IgD-negative memory B cell (primary cell): ENCODE results near the gene CAB39. TPM values are rescaled to one million over a fixed set of nuclear protein-coding genes. Genes with fewer than 3 reads are reported as not detected.

Experiments used
- H3K27ac Mint-ChIP-seq, 3 donors: one replicate each; pipeline ENCODE4 v1.8.0; 2020 to 2022; ENCODE audit warnings: mild to moderate bottlenecking in 3 of 3, mixed read lengths in 3 of 3, moderate library complexity in 1 of 3
- H3K27me3 Mint-ChIP-seq: one replicate; pipeline ENCODE4 v1.8.0; 2021; ENCODE audit warnings: mixed read lengths
- H3K36me3 Mint-ChIP-seq: one replicate; pipeline ENCODE4 v1.8.0; 2020; ENCODE audit warnings: mild to moderate bottlenecking, mixed read lengths
- H3K4me1 Mint-ChIP-seq, 3 donors: one replicate each; pipeline ENCODE4 v1.8.0; 2020 to 2022; ENCODE audit warnings: mixed read lengths in 3 of 3, mild to moderate bottlenecking in 1 of 3
- H3K4me3 Mint-ChIP-seq, 4 donors: one replicate each; pipeline ENCODE4 v1.8.0; 2020 to 2022; ENCODE audit warnings: mild to moderate bottlenecking in 4 of 4, mixed read lengths in 4 of 4, moderate library complexity in 3 of 4
- H3K9me3 Mint-ChIP-seq, 3 donors: one replicate each; pipeline ENCODE4 v1.8.0; 2020 to 2021; ENCODE audit warnings: mixed read lengths in 3 of 3, mild to moderate bottlenecking in 1 of 3
- polyA plus RNA-seq: library from polyadenylated mRNA; unstranded; fragments of 300-500 nt; fragmentation: Illumina TruSeq; gene quantifications from one replicate; pipeline ENCODE4 v1.2.3, GENCODE V29; 2021

CAB39 gene
- polyA plus RNA-seq, 1 donor from 2014 or later = 46.8 TPM

DNA sequence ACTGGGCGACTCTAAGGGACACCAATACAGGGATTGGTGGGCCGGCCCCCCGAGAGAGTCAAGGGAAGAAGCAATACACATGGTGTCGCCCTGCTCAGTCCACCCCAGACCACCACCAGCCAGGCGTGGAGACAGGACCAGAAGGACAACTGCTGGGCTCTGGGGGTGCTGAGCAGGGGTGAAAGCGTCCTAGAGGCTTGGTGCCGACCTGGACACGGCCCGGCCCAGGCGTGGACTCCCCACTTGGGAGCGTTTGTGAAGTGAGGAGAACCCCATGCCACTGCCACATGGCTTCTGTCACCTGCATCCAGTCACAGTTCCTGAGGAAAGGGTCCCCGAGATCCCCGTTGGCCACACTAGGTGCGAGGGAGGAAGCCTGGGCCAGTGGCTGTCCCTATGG lies 116.7 kb downstream of the CAB39 start:
- peaks cover 33% of the 10 kb centered on the region for H3K27me3 Mint-ChIP-seq
- no peak overlapping the region for H3K27ac Mint-ChIP-seq

DNA sequence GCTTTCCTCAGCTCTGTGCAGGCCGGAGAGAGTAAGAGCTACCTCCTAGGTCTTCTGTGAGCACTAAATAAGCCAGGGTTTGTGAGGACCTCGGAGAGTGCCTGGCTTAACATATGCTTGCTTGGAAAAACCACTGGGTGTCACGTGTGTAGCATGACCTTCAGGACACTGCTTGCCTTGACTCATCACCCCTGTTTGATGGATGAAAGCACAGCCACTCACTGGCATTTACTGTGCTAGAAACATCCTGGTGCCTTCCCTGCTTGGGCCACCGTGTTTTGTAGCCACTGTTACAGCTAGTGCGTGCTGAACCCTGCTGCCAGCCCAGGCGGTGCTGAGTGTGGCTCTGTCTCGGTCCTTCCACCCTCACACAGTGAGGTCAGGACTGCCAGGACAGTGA lies 117.3 kb downstream of the CAB39 start:
- no peak overlapping the region for H3K27ac Mint-ChIP-seq
- peaks cover 0 to 5% (median 2%) of the 10 kb centered on the region in 3 donors for H3K4me1 Mint-ChIP-seq
- H3K9me3 Mint-ChIP-seq = no peaks in the 10 kb centered on the region
- no peaks in the 10 kb centered on the region for H3K36me3 Mint-ChIP-seq
- peaks cover 31% of the 10 kb centered on the region for H3K27me3 Mint-ChIP-seq
- peak overlapping the region in 2 of 4 donors; percentile 50 to 60 for H3K4me3 Mint-ChIP-seq

More for the DNA sequence above, 116.7 kb downstream of the CAB39 start:
- H3K36me3 Mint-ChIP-seq = no peaks in the 10 kb centered on the region
- H3K4me3 Mint-ChIP-seq = peak overlapping the region in 2 of 4 donors; percentile 42 to 51
- H3K4me1 Mint-ChIP-seq = peaks cover 5 to 9% (median 6%) of the 10 kb centered on the region in 3 donors
- no peaks in the 10 kb centered on the region for H3K9me3 Mint-ChIP-seq

DNA sequence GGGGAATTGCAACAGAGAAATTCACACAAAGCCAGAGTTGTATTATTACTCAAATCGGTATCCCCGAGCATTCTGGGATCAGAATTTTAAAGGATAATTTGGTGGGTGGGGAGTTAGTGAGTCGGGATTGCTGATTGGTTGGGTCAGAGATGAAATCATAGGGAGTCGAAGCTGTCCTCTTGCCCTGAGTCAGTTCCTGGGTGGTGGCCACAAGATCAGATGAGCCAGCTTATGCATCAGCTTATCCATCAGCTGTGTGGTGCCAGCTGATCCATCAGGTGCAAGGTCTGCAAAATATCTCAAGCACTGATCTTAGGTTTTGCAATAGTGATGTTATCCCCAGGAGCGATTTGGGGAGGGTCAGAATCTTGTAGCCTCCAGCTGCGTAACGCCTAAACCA lies 117.8 kb downstream of the CAB39 start:
- H3K9me3 Mint-ChIP-seq = no peaks in the 10 kb centered on the region
- peaks cover 31% of the 10 kb centered on the region for H3K27me3 Mint-ChIP-seq
- H3K27ac Mint-ChIP-seq = no peak overlapping the region
- no peaks in the 10 kb centered on the region for H3K36me3 Mint-ChIP-seq
- H3K4me3 Mint-ChIP-seq = peak overlapping the region in 2 of 4 donors; percentile 39 to 50
- H3K4me1 Mint-ChIP-seq = peaks cover 0 to 5% (median 2%) of the 10 kb centered on the region in 3 donors

DNA sequence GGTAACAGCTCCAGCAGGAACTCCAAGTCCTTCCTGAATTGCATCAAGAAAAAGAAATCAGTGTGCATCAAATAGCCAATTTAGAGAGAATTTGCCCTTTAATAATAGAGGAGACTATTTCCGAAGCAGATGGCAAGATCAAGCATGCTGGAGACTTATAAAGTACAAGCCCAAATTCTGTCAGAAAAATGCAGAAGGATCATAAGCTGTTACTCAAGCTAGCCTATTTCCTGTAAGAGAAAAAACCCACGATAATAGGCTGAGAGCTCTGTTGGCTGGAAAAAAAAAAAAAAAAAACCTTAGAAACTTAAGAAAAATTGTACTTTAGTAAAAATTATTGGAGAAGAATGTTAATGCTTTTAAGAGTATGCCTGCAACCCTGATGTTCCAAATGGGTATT lies 127.7 kb downstream of the CAB39 start:
- Mint-ChIP-seq H3K4me3 (no peak overlapping the region), H3K27me3 (peaks cover 10% of the 10 kb centered on the region), H3K9me3 (peaks cover 3 to 8% (median 4%) of the 10 kb centered on the region in 3 donors), H3K27ac (no peak overlapping the region), H3K36me3 (peaks cover 3% of the 10 kb centered on the region), H3K4me1 (peaks cover 0 to 2% (median 0%) of the 10 kb centered on the region in 3 donors)

DNA sequence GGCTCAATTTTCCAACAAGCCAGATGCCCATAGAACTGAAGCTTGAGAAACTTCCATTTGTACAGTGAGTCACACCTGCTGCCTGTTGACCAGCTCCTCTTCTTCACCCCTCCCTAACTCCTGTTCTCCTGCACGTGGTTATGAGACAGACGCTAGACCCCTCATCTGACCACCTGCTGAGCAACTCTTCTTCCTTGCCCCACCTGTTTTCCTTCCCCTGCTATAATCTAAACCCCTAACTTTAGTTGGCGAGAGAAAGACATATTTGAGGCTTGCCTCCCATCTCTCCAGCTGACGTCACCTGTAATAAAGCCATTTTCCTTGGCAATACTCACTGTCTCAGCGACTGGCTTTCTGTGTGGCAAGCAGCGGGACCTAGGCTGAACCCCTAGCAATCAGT lies 129.8 kb downstream of the CAB39 start:
- Mint-ChIP-seq H3K36me3 (peaks cover 5% of the 10 kb centered on the region), H3K4me3 (no peak overlapping the region), H3K27me3 (peaks cover 10% of the 10 kb centered on the region), H3K9me3 (peaks cover 3 to 8% (median 4%) of the 10 kb centered on the region in 3 donors), H3K4me1 (no peaks in the 10 kb centered on the region), H3K27ac (no peak overlapping the region)

DNA sequence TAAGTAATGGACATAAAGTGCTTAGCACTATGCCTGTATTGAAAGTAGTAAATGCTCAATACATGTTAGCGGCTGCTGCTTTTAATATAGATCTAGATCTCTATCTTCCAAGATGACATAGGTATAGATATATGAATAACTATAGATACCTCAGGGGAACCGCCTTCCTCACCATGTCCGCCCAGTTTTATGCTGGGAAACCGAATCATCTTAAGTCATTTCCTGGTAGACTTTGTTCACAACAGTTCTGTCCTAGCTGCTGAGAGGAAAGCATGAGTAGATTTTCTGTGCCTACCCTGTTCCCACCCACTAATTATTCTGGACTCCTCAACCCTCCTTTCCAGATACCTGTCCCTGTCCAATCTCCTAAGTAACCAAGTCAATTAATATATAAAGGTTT lies 130.5 kb downstream of the CAB39 start:
- Mint-ChIP-seq H3K4me3 (no peak overlapping the region), H3K9me3 (peaks cover 3 to 8% (median 4%) of the 10 kb centered on the region in 3 donors), H3K4me1 (peaks cover 0 to 2% (median 2%) of the 10 kb centered on the region in 3 donors), H3K36me3 (peaks cover 5% of the 10 kb centered on the region), H3K27me3 (peaks cover 12% of the 10 kb centered on the region), H3K27ac (no peak overlapping the region)

DNA sequence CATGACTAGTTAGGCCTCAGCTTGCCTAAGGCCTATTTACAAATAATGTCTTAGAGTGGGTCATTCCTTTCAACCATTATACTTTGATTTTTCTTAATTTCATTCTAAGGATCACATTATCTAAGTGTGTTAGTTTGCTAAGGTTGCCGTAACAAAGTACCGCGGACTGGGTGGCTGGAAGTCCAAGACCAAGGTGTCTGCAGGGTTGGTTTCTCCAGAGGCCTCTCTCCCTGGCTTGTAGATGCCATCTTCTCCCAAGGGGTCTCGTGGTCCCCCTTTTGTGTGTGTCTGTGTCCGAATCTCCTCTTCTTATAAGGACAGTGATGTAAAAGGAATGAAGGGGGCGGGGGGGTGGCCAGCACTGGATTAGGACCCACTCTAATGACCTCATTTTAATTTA lies 133.7 kb downstream of the CAB39 start:
- Mint-ChIP-seq H3K4me1 (peaks cover 2 to 5% (median 4%) of the 10 kb centered on the region in 3 donors), H3K9me3 (peaks cover 0 to 1% (median 0%) of the 10 kb centered on the region in 3 donors), H3K36me3 (peaks cover 2% of the 10 kb centered on the region), H3K27ac (no peak overlapping the region), H3K27me3 (peaks cover 16% of the 10 kb centered on the region), H3K4me3 (no peak overlapping the region)

DNA sequence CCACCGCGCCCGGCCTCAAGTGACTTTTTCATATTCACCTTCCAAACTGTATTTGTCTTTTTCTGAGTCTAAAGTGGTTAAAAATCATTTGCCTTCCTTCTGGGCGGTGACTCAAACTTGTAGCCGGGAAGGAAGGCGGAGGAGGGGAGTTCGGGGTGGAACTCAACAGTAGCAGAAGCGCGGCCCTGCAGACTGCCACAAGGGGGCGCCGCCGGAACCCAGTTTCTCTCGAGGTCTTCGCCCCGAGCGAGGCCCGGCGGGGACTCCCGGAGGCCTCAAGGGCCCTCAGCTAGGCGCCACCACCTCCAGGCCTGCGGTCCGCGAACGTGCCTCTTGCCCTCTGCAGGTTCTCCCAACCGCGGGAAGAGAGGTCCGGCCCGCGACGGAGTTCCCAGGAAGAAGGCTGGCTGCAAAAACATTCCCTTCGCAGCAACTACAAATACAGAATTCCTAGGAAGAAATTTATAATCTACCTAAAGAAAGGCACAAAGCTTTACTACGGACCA lies 135.3 kb downstream of the CAB39 start:
- H3K9me3 Mint-ChIP-seq = peaks cover 0 to 1% (median 0%) of the 10 kb centered on the region in 3 donors
- peaks cover 2 to 5% (median 4%) of the 10 kb centered on the region in 3 donors for H3K4me1 Mint-ChIP-seq
- H3K27ac Mint-ChIP-seq = no peak overlapping the region
- H3K27me3 Mint-ChIP-seq = peaks cover 12% of the 10 kb centered on the region
- peaks cover 2% of the 10 kb centered on the region for H3K36me3 Mint-ChIP-seq
- H3K4me3 Mint-ChIP-seq = peak overlapping the region in 1 of 4 donors; percentile 11

DNA sequence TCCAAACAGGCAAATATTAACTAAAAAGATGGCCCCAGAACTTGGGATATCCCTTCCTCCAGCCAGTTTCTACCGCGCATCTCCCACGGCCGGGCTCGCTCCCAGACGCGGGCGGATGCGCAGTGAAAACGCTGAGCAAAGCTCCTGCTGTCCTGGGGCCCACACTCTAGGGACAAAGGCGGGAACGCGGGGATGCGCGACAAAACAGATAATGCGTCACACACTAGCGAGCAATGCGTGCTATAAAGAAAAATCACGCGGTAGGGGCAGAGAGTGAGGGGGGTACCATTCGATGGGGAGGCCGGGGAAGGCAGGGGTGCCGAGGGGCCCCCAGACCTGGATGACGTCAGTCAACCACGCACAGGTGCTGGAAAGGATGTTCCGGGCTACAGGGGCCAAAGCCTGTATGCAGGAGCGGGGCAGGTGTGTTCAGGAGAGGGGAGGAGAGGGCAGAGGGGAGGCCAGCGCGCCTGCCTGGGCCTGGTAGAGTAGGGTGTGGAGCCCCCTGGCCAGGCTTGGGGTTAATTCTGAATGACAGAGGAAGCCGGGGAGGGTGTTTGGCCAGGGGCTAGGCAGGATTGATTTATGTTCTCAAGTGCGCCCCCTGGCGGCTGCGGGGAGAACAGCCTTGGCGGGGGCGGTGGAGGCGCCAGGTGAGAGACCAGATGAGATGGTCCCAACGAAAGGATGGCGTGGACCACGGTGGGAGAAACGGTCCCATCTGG lies 137.2 kb downstream of the CAB39 start:
- peak overlapping the region in 1 of 3 donors; percentile 60 for H3K27ac Mint-ChIP-seq

DNA sequence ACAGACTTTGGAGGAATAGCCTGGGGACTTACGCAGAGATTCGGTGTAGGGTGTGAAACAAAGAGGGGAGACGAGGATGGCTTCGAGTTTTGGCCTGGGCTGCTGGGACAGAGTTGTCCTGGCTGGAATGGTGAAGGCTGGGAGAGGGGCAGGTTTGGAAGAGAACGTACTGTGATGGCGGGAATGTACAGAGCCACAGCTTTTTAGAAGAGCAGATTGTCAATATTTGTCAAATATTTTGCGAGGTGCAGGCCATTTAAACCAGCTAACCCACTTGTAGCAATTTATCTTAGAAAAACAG lies 137.7 kb downstream of the CAB39 start:
- Mint-ChIP-seq H3K27me3 (peaks cover 14% of the 10 kb centered on the region), H3K4me3 (no peak overlapping the region), H3K36me3 (peaks cover 2% of the 10 kb centered on the region), H3K27ac (peak overlapping the region in 1 of 3 donors; percentile 2), H3K9me3 (peaks cover 0 to 1% (median 0%) of the 10 kb centered on the region in 3 donors), H3K4me1 (peaks cover 2 to 5% (median 4%) of the 10 kb centered on the region in 3 donors)

More for the DNA sequence above, 137.2 kb downstream of the CAB39 start:
- peaks cover 2 to 5% (median 4%) of the 10 kb centered on the region in 3 donors for H3K4me1 Mint-ChIP-seq
- H3K4me3 Mint-ChIP-seq = no peak overlapping the region
- peaks cover 2% of the 10 kb centered on the region for H3K36me3 Mint-ChIP-seq
- H3K9me3 Mint-ChIP-seq = peaks cover 0 to 1% (median 0%) of the 10 kb centered on the region in 3 donors
- H3K27me3 Mint-ChIP-seq = peaks cover 14% of the 10 kb centered on the region

DNA sequence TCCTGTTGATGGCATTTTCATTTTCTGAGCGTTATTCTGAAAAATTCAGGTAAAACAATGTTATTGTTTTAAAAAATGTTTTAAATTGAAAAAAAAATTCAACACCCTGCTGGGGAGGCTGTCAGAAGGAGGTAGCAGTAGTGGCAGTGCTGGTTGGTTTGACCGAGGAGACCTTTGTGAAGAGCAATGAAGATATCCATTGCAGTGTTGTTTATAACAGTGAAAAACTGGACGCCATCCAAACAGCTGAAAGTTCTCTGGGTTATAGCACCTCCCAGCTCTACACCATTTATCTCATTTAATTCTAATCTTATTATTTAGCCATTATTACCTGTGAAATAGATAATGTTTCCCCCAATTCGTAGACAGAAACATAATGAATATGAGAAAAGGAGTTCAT lies 139.5 kb downstream of the CAB39 start:
- no peaks in the 10 kb centered on the region for H3K36me3 Mint-ChIP-seq
- peaks cover 2 to 5% (median 4%) of the 10 kb centered on the region in 3 donors for H3K4me1 Mint-ChIP-seq
- no peak overlapping the region for H3K27ac Mint-ChIP-seq
- H3K4me3 Mint-ChIP-seq = no peak overlapping the region
- peaks cover 0 to 1% (median 0%) of the 10 kb centered on the region in 3 donors for H3K9me3 Mint-ChIP-seq
- peaks cover 25% of the 10 kb centered on the region for H3K27me3 Mint-ChIP-seq

DNA sequence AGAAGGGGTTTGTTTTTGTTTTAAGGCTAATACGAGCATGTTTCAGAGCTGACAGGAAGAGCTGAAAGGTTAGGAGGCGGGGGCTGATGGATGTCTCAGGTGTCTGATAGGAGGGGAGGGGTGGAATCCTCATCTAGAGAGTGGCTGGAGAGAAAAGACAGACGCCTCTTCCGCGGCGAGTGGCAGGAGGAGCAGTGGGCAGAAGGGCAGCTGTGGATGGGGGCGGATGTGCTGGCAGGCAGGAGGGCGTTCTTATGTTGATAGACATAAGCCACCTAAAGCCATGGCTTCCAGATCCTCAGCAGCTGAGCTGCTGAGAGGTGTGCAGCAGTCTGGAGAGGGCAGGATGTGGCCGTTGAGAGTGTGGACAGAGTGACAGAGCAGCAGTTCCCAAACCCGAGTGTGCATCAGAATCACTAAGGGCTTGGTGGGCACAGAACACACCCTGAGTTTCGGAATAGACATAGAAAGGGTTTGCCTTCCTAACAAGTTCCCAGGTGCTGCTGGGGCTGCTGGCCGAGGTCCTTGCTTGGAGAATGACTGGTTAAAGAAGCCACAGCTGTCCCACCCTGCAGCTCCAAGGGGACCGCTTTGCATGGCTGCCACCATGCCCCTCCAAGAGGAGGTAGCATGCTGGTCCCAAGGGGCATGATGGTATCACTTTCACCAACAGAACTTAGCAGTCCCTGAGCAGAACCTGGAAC lies 149.1 kb downstream of the CAB39 start:
- Mint-ChIP-seq H3K4me1 (peaks cover 16 to 21% (median 19%) of the 10 kb centered on the region in 3 donors), H3K9me3 (peaks cover 0 to 4% (median 0%) of the 10 kb centered on the region in 3 donors), H3K27me3 (peaks cover 22% of the 10 kb centered on the region), H3K27ac (peak overlapping the region in 2 of 3 donors; percentile 26 to 76), H3K4me3 (peak overlapping the region in 3 of 4 donors; percentile 12 to 55 (median 13)), H3K36me3 (peaks cover 2% of the 10 kb centered on the region)

DNA sequence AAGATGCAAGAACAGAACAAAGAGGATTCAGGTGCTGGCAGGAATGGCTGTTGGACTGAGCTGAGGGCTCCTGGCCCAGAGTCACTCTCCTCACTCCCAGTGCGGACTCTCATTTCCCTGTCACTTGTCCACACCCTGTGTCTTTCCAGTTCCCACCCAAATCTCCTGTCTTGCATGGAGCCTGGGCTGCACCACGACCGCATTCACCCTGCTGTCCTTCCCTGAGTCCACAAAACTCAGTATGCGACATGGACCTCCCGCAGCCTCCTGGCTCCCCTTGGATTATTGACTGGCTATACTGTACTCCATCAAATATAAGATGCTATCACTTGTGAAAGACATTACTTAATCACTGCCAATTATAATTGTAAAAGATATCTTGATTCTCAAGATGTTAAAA lies 149.7 kb downstream of the CAB39 start:
- peak overlapping the region in 1 of 3 donors; percentile 53 for H3K27ac Mint-ChIP-seq
- H3K4me1 Mint-ChIP-seq = peaks cover 21 to 26% (median 24%) of the 10 kb centered on the region in 3 donors
- H3K4me3 Mint-ChIP-seq = peak overlapping the region in 1 of 4 donors; percentile 55
- H3K9me3 Mint-ChIP-seq = peaks cover 0 to 4% (median 0%) of the 10 kb centered on the region in 3 donors
- peaks cover 2% of the 10 kb centered on the region for H3K36me3 Mint-ChIP-seq
- peaks cover 20% of the 10 kb centered on the region for H3K27me3 Mint-ChIP-seq

DNA sequence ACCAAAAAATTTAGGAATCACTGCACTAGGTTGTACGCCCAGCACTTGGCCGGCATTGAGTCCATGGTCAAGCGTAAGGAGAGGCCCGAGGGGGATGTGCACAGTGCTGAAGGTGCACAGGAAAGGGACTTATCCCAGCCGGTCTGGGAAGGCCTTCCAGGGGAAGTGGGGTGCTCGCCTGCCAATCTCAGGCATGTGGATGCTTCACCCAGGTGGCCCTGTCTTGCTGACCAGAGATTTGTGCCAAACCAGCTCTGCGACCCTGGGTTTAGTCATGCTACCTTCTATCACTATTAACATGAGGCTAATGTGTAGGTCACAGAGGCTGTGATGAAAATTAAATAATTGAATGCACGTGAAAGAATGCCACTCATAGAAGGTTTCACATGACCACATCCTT lies 150.4 kb downstream of the CAB39 start:
- peaks cover 0 to 2% (median 0%) of the 10 kb centered on the region in 3 donors for H3K9me3 Mint-ChIP-seq
- peaks cover 22 to 26% (median 24%) of the 10 kb centered on the region in 3 donors for H3K4me1 Mint-ChIP-seq
- H3K27ac Mint-ChIP-seq = peak overlapping the region in 1 of 3 donors; percentile 87
- H3K27me3 Mint-ChIP-seq = peaks cover 16% of the 10 kb centered on the region
- H3K36me3 Mint-ChIP-seq = peaks cover 2% of the 10 kb centered on the region
- H3K4me3 Mint-ChIP-seq = peak overlapping the region in 3 of 4 donors; percentile 12 to 57 (median 55)
